Sigmoid colon (tissue), 4 donors: ENCODE results near the gene KRTCAP2.

Experiments used
- EP300 ChIP-seq, 4 donors: sonication (generic); formaldehyde crosslinking; IDR thresholded peaks; one replicate each; pipeline ENCODE4 v1.6.1; 2017; ENCODE audit warnings: antibody characterized with exemption in 4 of 4
- POLR2AphosphoS5 ChIP-seq, 4 donors: sonication (generic); formaldehyde crosslinking; IDR thresholded peaks; one replicate each; pipeline ENCODE4 v1.6.1; 2017; ENCODE audit warnings: antibody characterized with exemption in 4 of 4
- TF ChIP-seq, protein P1 (sequence below), 4 experiments: fragments of 450-650 bp in 3 of 4; fragments of 200-600 bp in 1 of 4; IDR thresholded peaks; one replicate each; pipeline ENCODE4 v1.5.1; 2016 to 2019; ENCODE audit warnings: antibody characterized with exemption in 4 of 4, mild to moderate bottlenecking in 3 of 4, moderate library complexity in 2 of 4

DNA sequence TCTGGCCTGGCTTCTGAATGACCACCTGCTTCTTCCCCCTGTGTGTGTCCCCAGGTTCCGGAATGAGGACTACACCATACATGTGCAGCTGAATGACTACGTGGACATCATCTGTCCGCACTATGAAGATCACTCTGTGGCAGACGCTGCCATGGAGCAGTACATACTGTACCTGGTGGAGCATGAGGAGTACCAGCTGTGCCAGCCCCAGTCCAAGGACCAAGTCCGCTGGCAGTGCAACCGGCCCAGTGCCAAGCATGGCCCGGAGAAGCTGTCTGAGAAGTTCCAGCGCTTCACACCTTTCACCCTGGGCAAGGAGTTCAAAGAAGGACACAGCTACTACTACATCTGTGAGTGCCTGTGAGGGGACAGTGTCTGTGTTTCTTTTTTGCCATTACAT, 41.8 kb downstream of the KRTCAP2 start:
- TF ChIP-seq, protein P1, sequence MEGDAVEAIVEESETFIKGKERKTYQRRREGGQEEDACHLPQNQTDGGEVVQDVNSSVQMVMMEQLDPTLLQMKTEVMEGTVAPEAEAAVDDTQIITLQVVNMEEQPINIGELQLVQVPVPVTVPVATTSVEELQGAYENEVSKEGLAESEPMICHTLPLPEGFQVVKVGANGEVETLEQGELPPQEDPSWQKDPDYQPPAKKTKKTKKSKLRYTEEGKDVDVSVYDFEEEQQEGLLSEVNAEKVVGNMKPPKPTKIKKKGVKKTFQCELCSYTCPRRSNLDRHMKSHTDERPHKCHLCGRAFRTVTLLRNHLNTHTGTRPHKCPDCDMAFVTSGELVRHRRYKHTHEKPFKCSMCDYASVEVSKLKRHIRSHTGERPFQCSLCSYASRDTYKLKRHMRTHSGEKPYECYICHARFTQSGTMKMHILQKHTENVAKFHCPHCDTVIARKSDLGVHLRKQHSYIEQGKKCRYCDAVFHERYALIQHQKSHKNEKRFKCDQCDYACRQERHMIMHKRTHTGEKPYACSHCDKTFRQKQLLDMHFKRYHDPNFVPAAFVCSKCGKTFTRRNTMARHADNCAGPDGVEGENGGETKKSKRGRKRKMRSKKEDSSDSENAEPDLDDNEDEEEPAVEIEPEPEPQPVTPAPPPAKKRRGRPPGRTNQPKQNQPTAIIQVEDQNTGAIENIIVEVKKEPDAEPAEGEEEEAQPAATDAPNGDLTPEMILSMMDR (IDR thresholded peaks at IDR 0.05) = no peak
- TF ChIP-seq POLR2AphosphoS5 (IDR thresholded peaks at IDR 0.05) = peak in 2 of 4 donors; percentile 27 to 71
- TF ChIP-seq EP300 (IDR thresholded peaks at IDR 0.05) = peak in 2 of 4 donors; percentile 66 to 86
